Measurements from ENCODE around the gene TMPO.

Gene TMPO

DNA sequence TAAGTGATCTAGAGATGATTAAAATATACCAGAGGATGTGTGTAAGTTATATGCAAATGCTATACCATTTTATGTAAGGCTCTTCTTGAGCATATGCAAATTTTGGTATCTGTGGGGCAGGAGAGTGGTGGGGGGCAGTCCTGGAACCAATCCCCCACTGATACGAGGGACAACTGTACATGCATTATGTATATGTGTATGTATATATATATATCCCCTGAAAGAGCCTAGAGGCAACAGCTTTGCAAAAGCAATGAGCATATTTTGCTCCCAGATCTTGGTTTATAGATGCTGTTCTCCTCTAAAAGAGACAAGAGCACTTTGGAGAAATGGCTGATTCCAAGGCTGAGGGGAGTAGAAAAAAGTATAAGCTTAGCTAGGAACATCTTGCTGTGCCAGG lies 65.7 kb downstream of the TMPO start:
- no peaks in the 10 kb centered on the region for H3K27me3 ChIP-seq (ENCODE audit: control insufficient read depth, insufficient read depth, low read length)
- H3K27ac ChIP-seq = no peak overlapping the region
- TF ChIP-seq, protein P1, sequence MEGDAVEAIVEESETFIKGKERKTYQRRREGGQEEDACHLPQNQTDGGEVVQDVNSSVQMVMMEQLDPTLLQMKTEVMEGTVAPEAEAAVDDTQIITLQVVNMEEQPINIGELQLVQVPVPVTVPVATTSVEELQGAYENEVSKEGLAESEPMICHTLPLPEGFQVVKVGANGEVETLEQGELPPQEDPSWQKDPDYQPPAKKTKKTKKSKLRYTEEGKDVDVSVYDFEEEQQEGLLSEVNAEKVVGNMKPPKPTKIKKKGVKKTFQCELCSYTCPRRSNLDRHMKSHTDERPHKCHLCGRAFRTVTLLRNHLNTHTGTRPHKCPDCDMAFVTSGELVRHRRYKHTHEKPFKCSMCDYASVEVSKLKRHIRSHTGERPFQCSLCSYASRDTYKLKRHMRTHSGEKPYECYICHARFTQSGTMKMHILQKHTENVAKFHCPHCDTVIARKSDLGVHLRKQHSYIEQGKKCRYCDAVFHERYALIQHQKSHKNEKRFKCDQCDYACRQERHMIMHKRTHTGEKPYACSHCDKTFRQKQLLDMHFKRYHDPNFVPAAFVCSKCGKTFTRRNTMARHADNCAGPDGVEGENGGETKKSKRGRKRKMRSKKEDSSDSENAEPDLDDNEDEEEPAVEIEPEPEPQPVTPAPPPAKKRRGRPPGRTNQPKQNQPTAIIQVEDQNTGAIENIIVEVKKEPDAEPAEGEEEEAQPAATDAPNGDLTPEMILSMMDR (IDR thresholded peaks at IDR 0.05) = no peak
- no peaks in the 10 kb centered on the region for H3K36me3 ChIP-seq (ENCODE audit: control insufficient read depth, insufficient read depth, low read length)
- H3K4me1 ChIP-seq = no peaks in the 10 kb centered on the region
- no peak overlapping the region for H3K9ac ChIP-seq
- no peak overlapping the region for H3K4me3 ChIP-seq (ENCODE audit: low read depth, low read length)
- H3K79me2 ChIP-seq = no peaks in the 10 kb centered on the region
- no peaks in the 10 kb centered on the region for H3K9me3 ChIP-seq (ENCODE audit: control insufficient read depth, low read length)
- no peak overlapping the region for H3K4me2 ChIP-seq (ENCODE audit: low read length)
- H2AFZ ChIP-seq = no peak overlapping the region

DNA sequence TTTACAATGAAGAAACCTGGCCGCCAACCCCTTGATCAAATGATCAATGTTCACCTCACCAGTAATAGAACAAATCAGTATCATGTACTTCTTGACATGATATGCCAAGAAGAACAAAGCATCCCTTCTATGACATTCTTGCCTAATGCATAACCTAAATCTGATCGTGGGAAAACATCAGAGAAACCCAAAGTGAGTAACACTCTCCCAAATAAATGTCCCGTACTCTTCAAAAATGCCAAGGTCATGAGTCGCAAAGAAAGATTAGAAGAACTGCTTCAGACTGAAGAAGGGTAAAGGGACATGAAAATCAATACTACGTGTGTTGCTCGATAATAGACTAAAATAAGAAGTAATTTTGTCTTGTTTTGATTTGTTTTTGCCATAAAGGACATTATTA lies 66.7 kb downstream of the TMPO start:
- TF ChIP-seq, protein P1 (IDR thresholded peaks at IDR 0.05) = no peak
- H3K27me3 ChIP-seq (ENCODE audit: control insufficient read depth, insufficient read depth, low read length) = no peaks in the 10 kb centered on the region
- H3K9ac ChIP-seq = no peak overlapping the region
- H3K79me2 ChIP-seq = no peaks in the 10 kb centered on the region
- no peak overlapping the region for H2AFZ ChIP-seq
- no peak overlapping the region for H3K4me2 ChIP-seq (ENCODE audit: low read length)
- no peak overlapping the region for H3K4me3 ChIP-seq (ENCODE audit: low read depth, low read length)
- H3K27ac ChIP-seq = no peak overlapping the region
- no peaks in the 10 kb centered on the region for H3K9me3 ChIP-seq (ENCODE audit: control insufficient read depth, low read length)
- H3K36me3 ChIP-seq (ENCODE audit: control insufficient read depth, insufficient read depth, low read length) = no peaks in the 10 kb centered on the region
- no peaks in the 10 kb centered on the region for H3K4me1 ChIP-seq

DNA sequence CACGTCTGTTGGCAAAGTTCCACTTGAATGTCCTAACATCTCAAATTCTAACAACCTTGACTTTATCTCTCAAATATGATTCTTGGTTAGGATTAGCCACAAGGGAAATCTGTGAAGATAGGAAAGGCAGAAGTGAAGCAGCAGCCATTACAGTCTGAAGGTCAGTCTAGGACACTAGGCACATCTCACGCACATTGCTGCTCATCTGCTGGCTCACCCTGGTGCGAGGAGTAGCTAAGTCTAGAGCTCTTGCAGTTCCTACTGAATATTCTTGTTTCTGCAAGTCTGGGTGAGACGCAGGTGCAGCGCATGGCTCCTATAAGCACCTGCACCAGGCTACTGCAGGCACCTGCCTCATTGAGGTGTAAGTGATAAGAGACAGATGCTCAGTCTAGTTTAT lies 71.7 kb downstream of the TMPO start:
- Histone ChIP-seq H3K4me3 (ENCODE audit: low read depth, low read length) (no peak overlapping the region), H3K4me1 (no peaks in the 10 kb centered on the region), H3K79me2 (no peaks in the 10 kb centered on the region), H3K36me3 (ENCODE audit: control insufficient read depth, insufficient read depth, low read length) (no peaks in the 10 kb centered on the region), H3K27ac (no peak overlapping the region), H3K4me2 (ENCODE audit: low read length) (no peak overlapping the region), H2AFZ (no peak overlapping the region), H3K9ac (no peak overlapping the region), H3K27me3 (ENCODE audit: control insufficient read depth, insufficient read depth, low read length) (no peaks in the 10 kb centered on the region), H3K9me3 (ENCODE audit: control insufficient read depth, low read length) (no peaks in the 10 kb centered on the region)
- TF ChIP-seq, protein P1 (IDR thresholded peaks at IDR 0.05) = no peak

DNA sequence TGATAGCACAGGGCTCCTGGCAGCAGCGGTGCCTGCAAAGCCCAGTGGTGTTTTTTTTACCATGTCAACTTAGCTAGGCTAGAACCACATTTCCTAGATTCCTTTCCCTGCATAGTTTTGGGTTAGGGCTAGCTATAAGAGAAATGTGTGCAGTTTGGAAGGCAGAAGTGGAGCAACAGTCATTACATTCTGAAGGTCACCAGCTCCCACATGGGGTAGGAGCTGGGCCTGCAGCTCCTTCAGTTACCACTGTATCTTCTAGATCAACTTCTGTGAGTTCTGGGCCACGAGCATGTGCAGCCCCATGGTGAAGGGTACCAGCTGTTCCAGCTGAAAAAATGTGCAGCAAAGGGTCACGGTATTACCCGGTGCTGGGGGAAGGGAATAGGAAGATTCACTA lies 75.8 kb downstream of the TMPO start:
- no peaks in the 10 kb centered on the region for H3K27me3 ChIP-seq (ENCODE audit: control insufficient read depth, insufficient read depth, low read length)

DNA sequence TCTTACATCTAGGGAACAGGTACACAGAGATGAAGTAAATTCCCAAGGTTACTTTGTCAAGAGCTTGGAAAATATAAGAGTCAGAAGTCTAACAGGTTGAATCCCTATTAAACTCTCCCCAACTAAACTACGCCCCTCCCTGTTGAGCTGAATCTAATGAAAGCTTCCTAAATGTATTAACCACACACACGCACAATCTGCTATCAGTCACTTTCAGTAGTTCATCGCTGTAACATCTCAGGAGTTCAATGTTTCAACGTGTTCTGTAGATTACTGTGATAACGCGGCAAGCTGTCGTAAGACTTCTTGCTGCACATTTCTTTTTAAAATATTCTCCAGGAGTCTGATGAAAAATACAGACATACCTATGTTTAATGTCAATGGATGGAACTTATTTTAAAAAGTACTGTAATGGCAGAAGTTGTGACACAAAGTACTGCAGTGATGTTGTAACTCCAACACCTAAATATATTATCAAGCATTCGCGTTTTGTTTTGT lies 77.5 kb downstream of the TMPO start:
- H3K4me1 ChIP-seq = peaks cover 13% of the 10 kb centered on the region
- peak overlapping the region; percentile 52 for H3K4me2 ChIP-seq (ENCODE audit: low read length)
- H2AFZ ChIP-seq = peak overlapping the region; percentile 63
- no peaks in the 10 kb centered on the region for H3K9me3 ChIP-seq (ENCODE audit: control insufficient read depth, low read length)
- no peaks in the 10 kb centered on the region for H3K27me3 ChIP-seq (ENCODE audit: control insufficient read depth, insufficient read depth, low read length)
- peaks cover 28% of the 10 kb centered on the region for H3K79me2 ChIP-seq
- H3K9ac ChIP-seq = no peak overlapping the region
- H3K36me3 ChIP-seq (ENCODE audit: control insufficient read depth, insufficient read depth, low read length) = no peaks in the 10 kb centered on the region
- peak overlapping the region; percentile 99 for H3K27ac ChIP-seq
- TF ChIP-seq, protein P1 (IDR thresholded peaks at IDR 0.05) = no peak
- peak overlapping the region; percentile 99 for H3K4me3 ChIP-seq (ENCODE audit: low read depth, low read length)

More for the DNA sequence above, 75.8 kb downstream of the TMPO start:
- TF ChIP-seq, protein P1 (IDR thresholded peaks at IDR 0.05) = no peak
- Histone ChIP-seq H3K4me3 (ENCODE audit: low read depth, low read length) (no peak overlapping the region), H3K9ac (no peak overlapping the region), H3K36me3 (ENCODE audit: control insufficient read depth, insufficient read depth, low read length) (no peaks in the 10 kb centered on the region), H3K4me2 (ENCODE audit: low read length) (no peak overlapping the region), H3K9me3 (ENCODE audit: control insufficient read depth, low read length) (no peaks in the 10 kb centered on the region), H3K79me2 (peaks cover 19% of the 10 kb centered on the region), H3K4me1 (peaks cover 7% of the 10 kb centered on the region), H2AFZ (peak overlapping the region; percentile 20), H3K27ac (no peak overlapping the region)
